B cell (primary cell): ENCODE measurements around the gene STAT5B. TPM values are rescaled to one million over a fixed set of nuclear protein-coding genes. Genes with fewer than 3 reads are reported as not detected.
"Not testable (repeated sequence)": the region's sequence is repeated elsewhere in the genome, so short reads cannot be mapped to it uniquely, and the experiment has no call there.

ENCODE experiments used
- ATAC-seq: fragments of 200-7000 bp; cut with Tn5 transposase; one replicate; pipeline ENCODE4 v1.10.0; 2021; ENCODE audit warnings: low read depth, mild to moderate bottlenecking, moderate number of reproducible peaks, moderate library complexity
- CTCF ChIA-PET: fragments of 350-600 bp; sonication (Branson Sonifier 250); formaldehyde crosslinking; loops from one replicate; lab custom pipeline; 2021; ENCODE audit warnings: antibody characterized with exemption, inconsistent platforms; lab: Charles Lee
- POLR2A ChIA-PET: fragments of 350-600 bp; sonication (Branson Sonifier 250); formaldehyde crosslinking; loops from one replicate; lab custom pipeline; 2021; ENCODE audit warnings: antibody characterized with exemption; lab: Charles Lee
- DNase-seq: peaks from one replicate; pipeline ENCODE4 v3.0.0; 2013
- H2AFZ ChIP-seq: 2 replicates; pipeline ENCODE4 v1.6.1; 2012; ENCODE audit warnings: mild to moderate bottlenecking, low read depth, low read length; ENCODE audit not compliant: insufficient read depth, poor library complexity, severe bottlenecking
- H3K27ac ChIP-seq, 2 donors: 1 replicate in 1 of 2; 2 replicates in 1 of 2; pipeline ENCODE4 v1.5.1; 2012 to 2013; ENCODE audit warnings: low read length in 2 of 2, mild to moderate bottlenecking in 2 of 2, moderate library complexity in 1 of 2
- H3K27me3 ChIP-seq, 4 experiments: fragments of 200-600 bp in 1 of 4; sonication (generic) in 1 of 4; replicated peaks in 1 of 4; 1 replicate in 2 of 4; 2 replicates in 2 of 4; pipeline versions ENCODE4 v1.6.1 to v1.7.0; 2013 to 2016; ENCODE audit warnings: low read length in 3 of 4, mild to moderate bottlenecking in 2 of 4, mixed read lengths in 1 of 4, moderate library complexity in 1 of 4; ENCODE audit not compliant: insufficient read depth in 4 of 4, control insufficient read depth in 3 of 4; ENCODE audit errors: control extremely low read depth in 1 of 4
- H3K36me3 ChIP-seq, 2 experiments: replicated peaks in 1 of 2; 1 replicate in 1 of 2; 2 replicates in 1 of 2; pipeline versions ENCODE4 v1.6.1 to v1.7.1; 2013; ENCODE audit warnings: low read length in 1 of 2; ENCODE audit not compliant: insufficient read depth in 2 of 2, control insufficient read depth in 1 of 2; ENCODE audit errors: control extremely low read depth in 1 of 2, extremely low read depth in 1 of 2
- H3K4me1 ChIP-seq, 2 donors: fragments of 200-600 bp in 1 of 2; sonication (generic) in 1 of 2; 1 replicate in 1 of 2; 2 replicates in 1 of 2; pipeline versions ENCODE4 v1.5.1 to v1.6.1; 2013 to 2017; ENCODE audit warnings: low read length in 2 of 2; ENCODE audit not compliant: control insufficient read depth in 2 of 2, insufficient read depth in 2 of 2
- H3K4me2 ChIP-seq: replicated peaks from 2 replicates; pipeline ENCODE3; 2012; ENCODE audit warnings: mild to moderate bottlenecking, low read depth, low read length; ENCODE audit not compliant: poor library complexity, severe bottlenecking
- H3K4me3 ChIP-seq, 5 experiments: fragments of 200-600 bp in 1 of 5; sonication (generic) in 1 of 5; 1 replicate in 3 of 5; 2 replicates in 2 of 5; pipeline versions ENCODE4 v1.5.1 to v1.7.0; 2011 to 2016; ENCODE audit warnings: low read length in 4 of 5, mild to moderate bottlenecking in 4 of 5, low read depth in 2 of 5, control low read depth in 1 of 5, moderate library complexity in 1 of 5; ENCODE audit not compliant: insufficient read depth in 1 of 5; ENCODE audit errors: control extremely low read depth in 1 of 5, extremely low read depth in 1 of 5
- H3K79me2 ChIP-seq: fragments of 200-600 bp; sonication (generic); one replicate; pipeline ENCODE4 v1.6.0; 2016; ENCODE audit warnings: low read length; ENCODE audit not compliant: control insufficient read depth, insufficient read depth
- H3K9ac ChIP-seq: fragments of 200-600 bp; sonication (generic); 2 replicates; pipeline ENCODE4 v1.6.1; 2017; ENCODE audit warnings: mild to moderate bottlenecking, low read length, moderate library complexity
- H3K9me3 ChIP-seq, 3 donors: one replicate each; pipeline versions ENCODE4 v1.6.1 to v1.7.1; 2013; ENCODE audit warnings: low read length in 2 of 3; ENCODE audit not compliant: control insufficient read depth in 2 of 3, insufficient read depth in 1 of 3; ENCODE audit errors: control extremely low read depth in 1 of 3
- H4K20me1 ChIP-seq: 2 replicates; pipeline ENCODE4 v1.6.0; 2012; ENCODE audit warnings: mild to moderate bottlenecking, low read length; ENCODE audit not compliant: insufficient read depth, control insufficient read depth, poor library complexity, severe bottlenecking
- H3K27ac Mint-ChIP-seq: one replicate; pipeline ENCODE4 v1.8.0; 2021; ENCODE audit warnings: mixed read lengths
- H3K27me3 Mint-ChIP-seq: one replicate; pipeline ENCODE4 v1.8.0; 2021; ENCODE audit warnings: mixed read lengths
- H3K4me1 Mint-ChIP-seq: one replicate; pipeline ENCODE4 v1.8.0; 2021; ENCODE audit warnings: mixed read lengths
- H3K4me3 Mint-ChIP-seq: one replicate; pipeline ENCODE4 v1.8.0; 2021; ENCODE audit warnings: mixed read lengths
- H3K9me3 Mint-ChIP-seq: one replicate; pipeline ENCODE4 v1.8.0; 2022; ENCODE audit warnings: mixed read lengths; ENCODE audit not compliant: insufficient read depth
- CTCF ChIP-seq: fragments of 200-600 bp; IDR thresholded peaks from one replicate; pipeline ENCODE4 v1.8.0; 2022; ENCODE audit warnings: antibody characterized with exemption, mild to moderate bottlenecking
- EZH2 ChIP-seq: IDR thresholded peaks from 2 replicates; pipeline ENCODE4 v1.6.1; 2012; ENCODE audit warnings: borderline replicate concordance, low read depth, mild to moderate bottlenecking, moderate library complexity, low read length; ENCODE audit not compliant: insufficient read depth, poor library complexity, severe bottlenecking
- WGBS: methylation state at CpG from one replicate; pipeline ENCODE4 v1.1.5; 2013; ENCODE audit warnings: missing lambda C conversion rate; ENCODE audit not compliant: insufficient coverage; 5-methylcytosine and 5-hydroxymethylcytosine counted together
- intact Hi-C: fragments of 100-400 bp; cut with micrococcal nuclease; formaldehyde crosslinking; loops from one replicate; pipeline ENCODE4 v1.10.0; 2022
- polyA plus RNA-seq: library from polyadenylated mRNA; depleted of rRNA; stranded (reverse); fragments of >200 nt; gene quantifications from 2 replicates; pipeline ENCODE4 v1.2.3, GENCODE V29; 2012
- total RNA-seq, 2 donors: library from RNA; stranded (reverse); fragments of 120-200 nt in 1 of 2; gene quantifications; 1 replicate in 1 of 2; 2 replicates in 1 of 2; pipeline versions ENCODE4 v1.2.3 to v1.2.4, GENCODE V29; 2013 to 2022

STAT5B gene
- total and polyA plus RNA-seq, 2 donors (not counting 1 experiment from before 2014, with no cell fraction given), result 70.0 to 103 TPM

- peaks cover 1 to 7% of the 10 kb centered on the region in 2 experiments for H3K36me3 ChIP-seq
- peaks cover 17 to 24% of the 10 kb centered on the region in 2 donors for H3K4me1 ChIP-seq
- no peak for TF ChIP-seq EZH2
- TF ChIP-seq CTCF, result no peak
- ChIA-PET CTCF (interaction anchor here (0.5 to 3.1 kb wide), 6 partner anchors 8 to 225 kb away, joined by 3 to 7 read pairs (median 4); partner anchors contain the start of gene KCNH4), POLR2A (no interaction called here)
- H2AFZ ChIP-seq, result no peak overlapping the region
- H3K79me2 ChIP-seq, result peaks cover 2% of the 10 kb centered on the region
- H3K9ac ChIP-seq, result no peak overlapping the region
- H3K9me3 Mint-ChIP-seq, result no peaks in the 10 kb centered on the region
- 80% methylated on average over 13 of the region's 19 CpGs for WGBS
- ATAC-seq (no peak), DNase-seq (no peak)
- no peaks in the 10 kb centered on the region for H3K27me3 ChIP-seq
- no peaks in the 10 kb centered on the region for H3K27me3 Mint-ChIP-seq
- peaks cover 29% of the 10 kb centered on the region for H3K4me1 Mint-ChIP-seq
- no peak overlapping the region for H3K4me2 ChIP-seq
- H3K4me3 ChIP-seq, result no peak overlapping the region
- H3K27ac ChIP-seq, result no peak overlapping the region
- no peaks in the 10 kb centered on the region for H4K20me1 ChIP-seq
- no peak overlapping the region for H3K4me3 Mint-ChIP-seq
- intact Hi-C loops, result no loop called here
- H3K27ac Mint-ChIP-seq, result no peak overlapping the region
- no peaks in the 10 kb centered on the region for H3K9me3 ChIP-seq
Observed at GRCh38 chr17:42188749-42189650, 87.2 kb downstream of the STAT5B start.

- H3K36me3 ChIP-seq, result peaks cover 1 to 7% of the 10 kb centered on the region in 2 experiments
- DNase-seq (no peak), ATAC-seq (no peak)
- intact Hi-C loops, result no loop called here
- ChIA-PET CTCF (interaction anchor here (0.8 to 2.1 kb wide), 8 partner anchors 9 to 492 kb away, joined by 3 to 6 read pairs (median 3); no protein-coding TSS in a partner anchor), POLR2A (no interaction called here)
- no peaks in the 10 kb centered on the region for H3K79me2 ChIP-seq
- no peaks in the 10 kb centered on the region for H3K9me3 ChIP-seq
- Mint-ChIP-seq H3K4me3 (no peak overlapping the region), H3K27me3 (no peaks in the 10 kb centered on the region), H3K9me3 (no peaks in the 10 kb centered on the region), H3K27ac (no peak overlapping the region), H3K4me1 (peaks cover 29% of the 10 kb centered on the region)
- H3K4me1 ChIP-seq, result peaks cover 16 to 22% of the 10 kb centered on the region in 2 donors
- H3K4me2 ChIP-seq, result no peak overlapping the region
- H3K27me3 ChIP-seq, result no peaks in the 10 kb centered on the region
- no peak overlapping the region for H3K27ac ChIP-seq
- WGBS, result 93% methylated on average over 2 of the region's 2 CpGs
- H3K9ac ChIP-seq, result no peak overlapping the region
- TF ChIP-seq CTCF, result no peak
- no peak for TF ChIP-seq EZH2
- no peaks in the 10 kb centered on the region for H4K20me1 ChIP-seq
- no peak overlapping the region for H2AFZ ChIP-seq
- H3K4me3 ChIP-seq, result no peak overlapping the region
Observed at GRCh38 chr17:42187833-42188232, 88.4 kb downstream of the STAT5B start.

- H3K27ac ChIP-seq, H3K27ac Mint-ChIP-seq, H3K9me3 ChIP-seq, H4K20me1 ChIP-seq, H3K36me3 ChIP-seq, H3K27me3 Mint-ChIP-seq, H3K79me2 ChIP-seq, ATAC-seq, H3K9ac ChIP-seq, H3K27me3 ChIP-seq, POLR2A ChIA-PET, H2AFZ ChIP-seq, intact Hi-C loops, DNase-seq, H3K9me3 Mint-ChIP-seq, H3K4me2 ChIP-seq, H3K4me3 Mint-ChIP-seq, H3K4me3 ChIP-seq: not testable (repeated sequence)
- 80% methylated on average over 2 of the region's 5 CpGs for WGBS
- H3K4me1 ChIP-seq, result peaks cover 19 to 29% of the 10 kb centered on the region in 2 donors
- peaks cover 35% of the 10 kb centered on the region for H3K4me1 Mint-ChIP-seq
- CTCF ChIA-PET, result interaction anchor here (2.1 kb wide), 1 partner anchor 13 kb away, joined by 4 read pairs; no protein-coding TSS in a partner anchor
Observed at GRCh38 chr17:42186191-42186590, 90.0 kb downstream of the STAT5B start.
